ENCODE measurements around the gene FRMD4A.

Gene FRMD4A

DNA sequence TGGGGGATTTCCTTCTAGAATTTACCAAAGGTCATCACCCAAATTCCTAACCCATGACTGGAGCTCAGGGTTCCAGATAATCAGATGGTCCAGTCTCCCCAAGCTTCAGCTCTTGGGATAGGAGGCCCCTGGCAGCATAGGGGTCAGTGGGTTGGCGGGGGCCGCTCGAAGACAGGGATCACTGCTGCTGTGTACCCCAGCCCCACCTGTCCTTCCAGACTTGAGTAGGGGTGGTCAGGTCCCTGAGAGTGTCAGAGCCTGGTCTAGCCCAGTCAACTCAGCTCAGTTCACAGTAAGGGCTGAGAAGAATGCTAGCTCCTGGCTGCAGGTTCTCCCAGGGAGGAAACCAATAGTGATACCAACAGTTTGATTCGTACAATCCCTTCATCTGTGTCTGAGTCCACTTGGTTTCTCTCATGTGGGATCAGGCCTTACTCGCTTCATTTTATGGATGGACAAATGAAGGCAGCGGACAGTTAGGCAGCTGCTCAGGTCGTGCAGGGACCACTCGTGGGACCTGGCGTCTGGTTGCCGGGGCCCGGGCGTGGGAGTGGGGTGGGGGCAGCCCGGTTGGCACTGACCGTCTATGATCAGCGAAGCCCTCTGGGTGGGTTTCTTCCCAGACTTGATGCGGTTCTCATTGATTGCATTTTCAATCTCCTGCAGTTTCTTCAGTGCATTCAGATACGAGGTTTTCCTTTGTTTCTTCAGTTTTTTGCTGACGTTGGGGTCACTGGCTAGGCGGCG is 665.0 kb downstream of the FRMD4A start:
- TF ChIP-seq TCF12 (IDR thresholded peaks at IDR 0.05; ENCODE audit: low read depth): no peak
- no peak for TF ChIP-seq REST (IDR thresholded peaks at IDR 0.05; ENCODE audit: low read depth)
- TF ChIP-seq RAD21 (IDR thresholded peaks at IDR 0.05; ENCODE audit: low read depth): no peak
- TF ChIP-seq TEAD4 (IDR thresholded peaks at IDR 0.05): no peak
- no peak for TF ChIP-seq MAX (IDR thresholded peaks at IDR 0.05)

- no peak for TF ChIP-seq CEBPB (IDR thresholded peaks at IDR 0.05)
- no peak for TF ChIP-seq REST (IDR thresholded peaks at IDR 0.05; ENCODE audit: low read depth)
- TF ChIP-seq RAD21 (IDR thresholded peaks at IDR 0.05; ENCODE audit: low read depth): no peak
- no peak for TF ChIP-seq NFIC (IDR thresholded peaks at IDR 0.05)
- no peak for TF ChIP-seq TAF1 (IDR thresholded peaks at IDR 0.05; ENCODE audit: low read depth)
- TF ChIP-seq FOXM1 (IDR thresholded peaks at IDR 0.05; ENCODE audit: borderline replicate concordance, low read depth): no peak
- no peak for TF ChIP-seq EGR1 (IDR thresholded peaks at IDR 0.05)
- TF ChIP-seq TEAD4 (IDR thresholded peaks at IDR 0.05): no peak
- no peak for TF ChIP-seq ZBTB7A (IDR thresholded peaks at IDR 0.05; ENCODE audit: low read depth)
- no peak for TF ChIP-seq EP300 (IDR thresholded peaks at IDR 0.05; ENCODE audit: borderline replicate concordance)
- no peak for TF ChIP-seq YY1 (IDR thresholded peaks at IDR 0.05; ENCODE audit: low read depth)
- TF ChIP-seq TCF12 (IDR thresholded peaks at IDR 0.05; ENCODE audit: low read depth): no peak
- TF ChIP-seq USF1 (IDR thresholded peaks at IDR 0.05): no peak
- no peak for TF ChIP-seq CREB1 (IDR thresholded peaks at IDR 0.05; ENCODE audit: low read depth)
- TF ChIP-seq MAX (IDR thresholded peaks at IDR 0.05): no peak
These were observed 669.5 kb downstream of the FRMD4A start for GRCh38 chr10:13661256-13661655.

DNA sequence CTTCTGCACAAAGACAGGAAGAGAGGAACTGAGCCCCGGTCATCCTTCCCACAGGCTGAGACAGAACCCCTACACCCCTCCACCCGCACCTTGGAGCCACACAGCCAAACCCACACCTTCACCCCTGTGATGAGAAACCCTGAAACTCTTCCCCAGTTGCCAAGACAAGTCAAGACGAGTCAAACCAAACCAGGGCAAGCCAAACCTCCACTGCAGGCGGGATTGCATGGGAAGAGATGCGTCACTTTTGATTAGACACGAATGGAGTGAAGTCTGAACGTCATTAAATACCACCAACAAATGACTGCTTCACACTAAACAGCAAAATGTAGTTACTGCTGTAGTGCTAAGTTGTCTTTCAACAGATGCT is 670.2 kb downstream of the FRMD4A start:
- TF ChIP-seq TCF12 (IDR thresholded peaks at IDR 0.05; ENCODE audit: low read depth): no peak
- no peak for TF ChIP-seq YY1 (IDR thresholded peaks at IDR 0.05; ENCODE audit: low read depth)
- TF ChIP-seq USF1 (IDR thresholded peaks at IDR 0.05): no peak

- TF ChIP-seq EP300 (IDR thresholded peaks at IDR 0.05; ENCODE audit: borderline replicate concordance) (no peak), REST (IDR thresholded peaks at IDR 0.05; ENCODE audit: low read depth) (no peak), YY1 (IDR thresholded peaks at IDR 0.05; ENCODE audit: low read depth) (no peak), RAD21 (IDR thresholded peaks at IDR 0.05; ENCODE audit: low read depth) (peak; percentile 91), ZBTB7A (IDR thresholded peaks at IDR 0.05; ENCODE audit: low read depth) (no peak)
These were observed 670.7 kb downstream of the FRMD4A start for GRCh38 chr10:13659887-13660550.

Measured in Ishikawa (cell line).